Testis (tissue), 3 donors: ENCODE measurements around the gene TBATA. TPM values are rescaled to one million over a fixed set of nuclear protein-coding genes. Genes with fewer than 3 reads are reported as not detected.

Experiments
- DNase-seq: peaks from one replicate; pipeline ENCODE4 v3.0.0-alpha.2; 2019
- H3K27ac ChIP-seq, 2 donors: fragments of 200-600 bp; sonication (generic); one replicate each; pipeline ENCODE4 v1.5.1; 2019
- H3K27me3 ChIP-seq: fragments of 200-600 bp; sonication (generic); one replicate; pipeline ENCODE4 v1.5.1; 2019
- H3K36me3 ChIP-seq: fragments of 200-600 bp; sonication (generic); one replicate; pipeline ENCODE4 v1.5.1; 2017; ENCODE audit warnings: low read depth; ENCODE audit errors: missing control alignments
- H3K4me1 ChIP-seq: fragments of 200-600 bp; sonication (generic); one replicate; pipeline ENCODE4 v1.5.1; 2019
- H3K4me3 ChIP-seq, 2 donors: fragments of 200-600 bp; sonication (generic); one replicate each; pipeline ENCODE4 v1.5.1; 2017 to 2019
- H3K9me3 ChIP-seq: fragments of 200-600 bp; sonication (generic); one replicate; pipeline ENCODE4 v1.5.1; 2017
- POLR2A ChIP-seq: fragments of 450-650 bp; IDR thresholded peaks from one replicate; pipeline ENCODE4 v1.6.1; 2017; ENCODE audit warnings: antibody characterized with exemption, mild to moderate bottlenecking, moderate library complexity
- WGBS, 2 donors: methylation state at CpG; one replicate each; pipeline ENCODE4 v1.1.5; 2018; 5-methylcytosine and 5-hydroxymethylcytosine counted together
- intact Hi-C: fragments of 100-400 bp; cut with DNase I; formaldehyde crosslinking; loops from one replicate; pipeline ENCODE4 v1.15.1; 2023; ENCODE audit warnings: low total_unique reads
- polyA plus RNA-seq: library from polyadenylated mRNA; stranded (reverse); fragments of 350-450 nt; fragmentation: Illumina TruSeq; extraction: RNeasy Lipid Tissue Mini Kit (QIAGEN cat#74804); gene quantifications from one replicate; pipeline ENCODE4 v1.2.3, GENCODE V29; 2014; ENCODE audit warnings: low read depth, low replicate concordance; ENCODE audit not compliant: insufficient read depth
- total RNA-seq, 2 donors: library from RNA; depleted of rRNA; stranded (reverse); fragments of >200 nt; gene quantifications; one replicate each; pipeline ENCODE4 v1.2.3, GENCODE V29; 2016
- TF ChIP-seq, protein P1 (sequence below), 3 experiments: fragments of 450-650 bp in 2 of 3; fragments of 200-600 bp in 1 of 3; sonication (generic) in 1 of 3; IDR thresholded peaks; one replicate each; pipeline ENCODE4 v1.5.1; 2016 to 2019; ENCODE audit warnings: antibody characterized with exemption in 3 of 3, mild to moderate bottlenecking in 2 of 3, moderate library complexity in 1 of 3

TBATA gene
- total and polyA plus RNA-seq, 3 donors from 2014 or later: 8.4 to 34.6 (median 19.1) TPM

- Histone ChIP-seq H3K36me3 (no peaks in the 10 kb centered on the region), H3K27me3 (no peaks in the 10 kb centered on the region), H3K27ac (no peak overlapping the region), H3K9me3 (no peaks in the 10 kb centered on the region), H3K4me3 (no peak overlapping the region), H3K4me1 (no peaks in the 10 kb centered on the region)
- DNase-seq: no peak
- TF ChIP-seq, protein P1, sequence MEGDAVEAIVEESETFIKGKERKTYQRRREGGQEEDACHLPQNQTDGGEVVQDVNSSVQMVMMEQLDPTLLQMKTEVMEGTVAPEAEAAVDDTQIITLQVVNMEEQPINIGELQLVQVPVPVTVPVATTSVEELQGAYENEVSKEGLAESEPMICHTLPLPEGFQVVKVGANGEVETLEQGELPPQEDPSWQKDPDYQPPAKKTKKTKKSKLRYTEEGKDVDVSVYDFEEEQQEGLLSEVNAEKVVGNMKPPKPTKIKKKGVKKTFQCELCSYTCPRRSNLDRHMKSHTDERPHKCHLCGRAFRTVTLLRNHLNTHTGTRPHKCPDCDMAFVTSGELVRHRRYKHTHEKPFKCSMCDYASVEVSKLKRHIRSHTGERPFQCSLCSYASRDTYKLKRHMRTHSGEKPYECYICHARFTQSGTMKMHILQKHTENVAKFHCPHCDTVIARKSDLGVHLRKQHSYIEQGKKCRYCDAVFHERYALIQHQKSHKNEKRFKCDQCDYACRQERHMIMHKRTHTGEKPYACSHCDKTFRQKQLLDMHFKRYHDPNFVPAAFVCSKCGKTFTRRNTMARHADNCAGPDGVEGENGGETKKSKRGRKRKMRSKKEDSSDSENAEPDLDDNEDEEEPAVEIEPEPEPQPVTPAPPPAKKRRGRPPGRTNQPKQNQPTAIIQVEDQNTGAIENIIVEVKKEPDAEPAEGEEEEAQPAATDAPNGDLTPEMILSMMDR (IDR thresholded peaks at IDR 0.05): no peak
- TF ChIP-seq POLR2A: no peak
- 91 to 94% methylated on average over 1 of the region's 1 CpG for WGBS, 2 donors
- intact Hi-C loops: no loop called here
Measured at GRCh38 chr10:70795613-70796012, 10.4 kb upstream of the TBATA start.

GRCh38 chr10:70791386-70792039, 6.3 kb upstream of the TBATA start:
- 85 to 93% methylated on average over 5 of the region's 5 CpGs for WGBS, 2 donors
- DNase-seq: no peak
- H3K4me1 ChIP-seq: no peaks in the 10 kb centered on the region
- intact Hi-C loops: no loop called here
- no peak overlapping the region for H3K27ac ChIP-seq
- no peaks in the 10 kb centered on the region for H3K9me3 ChIP-seq
- no peaks in the 10 kb centered on the region for H3K27me3 ChIP-seq
- TF ChIP-seq, protein P1 (IDR thresholded peaks at IDR 0.05): no peak
- no peak for TF ChIP-seq POLR2A
- no peaks in the 10 kb centered on the region for H3K36me3 ChIP-seq
- no peak overlapping the region for H3K4me3 ChIP-seq

- Histone ChIP-seq H3K36me3 (no peaks in the 10 kb centered on the region), H3K27me3 (no peaks in the 10 kb centered on the region), H3K27ac (no peak overlapping the region), H3K4me1 (peaks cover 17% of the 10 kb centered on the region), H3K9me3 (no peaks in the 10 kb centered on the region), H3K4me3 (no peak overlapping the region)
- DNase-seq: no peak
- TF ChIP-seq POLR2A: no peak
- TF ChIP-seq, protein P1 (IDR thresholded peaks at IDR 0.05): no peak
- intact Hi-C loops: no loop called here
- 69 to 80% methylated on average over 5 of the region's 5 CpGs for WGBS, 2 donors
Measured at GRCh38 chr10:70786799-70787415, 1.7 kb upstream of the TBATA start.

DNA sequence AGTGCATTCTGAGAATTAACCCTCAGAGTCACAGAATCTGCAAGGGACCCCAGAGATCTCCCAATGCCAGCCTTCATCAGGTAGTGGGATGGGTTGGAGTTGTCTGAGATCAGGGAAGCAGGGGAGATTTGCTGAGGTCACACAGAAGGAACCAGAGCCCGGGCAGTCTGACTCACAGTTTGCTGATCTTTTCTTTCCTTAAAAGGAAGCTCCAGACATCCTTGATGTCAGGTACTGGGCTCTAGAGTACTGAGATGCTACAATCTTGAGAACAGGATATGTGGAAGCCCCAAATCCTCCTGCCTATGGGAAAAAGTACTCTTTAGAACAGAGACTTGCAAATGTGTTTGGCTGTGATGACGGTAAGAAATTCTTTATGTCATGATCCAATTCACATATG, 706 bp downstream of the TBATA start:
- Histone ChIP-seq H3K27ac (no peak overlapping the region), H3K27me3 (no peaks in the 10 kb centered on the region), H3K4me1 (peaks cover 18% of the 10 kb centered on the region), H3K4me3 (no peak overlapping the region), H3K36me3 (no peaks in the 10 kb centered on the region), H3K9me3 (no peaks in the 10 kb centered on the region)
- intact Hi-C loops: no loop called here
- no peak for TF ChIP-seq POLR2A
- TF ChIP-seq, protein P1 (IDR thresholded peaks at IDR 0.05): no peak
- no peak for DNase-seq
- WGBS, 2 donors: 67 to 83% methylated on average over 2 of the region's 2 CpGs

DNA sequence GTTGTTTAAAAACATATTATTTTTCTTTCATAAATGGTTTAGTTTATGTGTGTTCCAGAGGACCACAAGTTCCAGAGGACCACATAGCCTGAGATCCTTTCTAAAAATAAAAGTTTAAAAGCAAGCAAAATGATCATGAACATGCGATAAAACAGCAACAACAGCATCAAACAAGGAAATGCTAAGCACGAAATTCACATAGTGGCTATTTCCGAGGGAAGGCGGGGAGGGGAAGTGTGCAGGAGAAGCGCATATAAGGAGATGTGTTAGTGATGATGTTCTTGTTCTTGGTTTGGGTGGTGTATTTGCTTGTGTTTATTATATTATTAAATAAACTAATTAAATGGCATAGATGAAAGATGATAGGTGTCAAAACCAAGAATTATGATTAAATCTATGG, 1.2 kb downstream of the TBATA start:
- no peak for DNase-seq
- H3K4me3 ChIP-seq: no peak overlapping the region
- intact Hi-C loops: no loop called here
- H3K36me3 ChIP-seq: no peaks in the 10 kb centered on the region
- no peaks in the 10 kb centered on the region for H3K9me3 ChIP-seq
- H3K27me3 ChIP-seq: no peaks in the 10 kb centered on the region
- H3K27ac ChIP-seq: no peak overlapping the region
- peaks cover 18% of the 10 kb centered on the region for H3K4me1 ChIP-seq
- TF ChIP-seq, protein P1 (IDR thresholded peaks at IDR 0.05): no peak
- no peak for TF ChIP-seq POLR2A
- WGBS, 2 donors: 53 to 62% methylated on average over 5 of the region's 5 CpGs
